ENCODE results near the gene ZMYND8.
"Not testable (repeated sequence)": the region's sequence is repeated elsewhere in the genome, so short reads cannot be mapped to it uniquely, and the experiment has no call there.

ZMYND8 gene

GRCh38 chr20:47311211-47311610 lies 45.3 kb downstream of the ZMYND8 start:
- no peak overlapping the region for H3K4me3 ChIP-seq (replicated peaks; ENCODE audit: low read depth, low read length)
- H3K36me3 ChIP-seq (ENCODE audit: control insufficient read depth, insufficient read depth, low read length): peaks cover 12% of the 10 kb centered on the region
- H3K27me3 ChIP-seq (replicated peaks; ENCODE audit: control insufficient read depth, insufficient read depth, low read length): no peaks in the 10 kb centered on the region
- no peak for DNase-seq (ENCODE audit: extremely low read depth, insufficient read length)
- TF ChIP-seq, protein P1, sequence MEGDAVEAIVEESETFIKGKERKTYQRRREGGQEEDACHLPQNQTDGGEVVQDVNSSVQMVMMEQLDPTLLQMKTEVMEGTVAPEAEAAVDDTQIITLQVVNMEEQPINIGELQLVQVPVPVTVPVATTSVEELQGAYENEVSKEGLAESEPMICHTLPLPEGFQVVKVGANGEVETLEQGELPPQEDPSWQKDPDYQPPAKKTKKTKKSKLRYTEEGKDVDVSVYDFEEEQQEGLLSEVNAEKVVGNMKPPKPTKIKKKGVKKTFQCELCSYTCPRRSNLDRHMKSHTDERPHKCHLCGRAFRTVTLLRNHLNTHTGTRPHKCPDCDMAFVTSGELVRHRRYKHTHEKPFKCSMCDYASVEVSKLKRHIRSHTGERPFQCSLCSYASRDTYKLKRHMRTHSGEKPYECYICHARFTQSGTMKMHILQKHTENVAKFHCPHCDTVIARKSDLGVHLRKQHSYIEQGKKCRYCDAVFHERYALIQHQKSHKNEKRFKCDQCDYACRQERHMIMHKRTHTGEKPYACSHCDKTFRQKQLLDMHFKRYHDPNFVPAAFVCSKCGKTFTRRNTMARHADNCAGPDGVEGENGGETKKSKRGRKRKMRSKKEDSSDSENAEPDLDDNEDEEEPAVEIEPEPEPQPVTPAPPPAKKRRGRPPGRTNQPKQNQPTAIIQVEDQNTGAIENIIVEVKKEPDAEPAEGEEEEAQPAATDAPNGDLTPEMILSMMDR (IDR thresholded peaks at IDR 0.05; ENCODE audit: insufficient read depth, low read length, poor library complexity, severe bottlenecking): no peak

GRCh38 chr20:47310729-47311128 lies 45.8 kb downstream of the ZMYND8 start:
- H3K4me3 ChIP-seq (replicated peaks; ENCODE audit: low read depth, low read length): no peak overlapping the region
- peaks cover 14% of the 10 kb centered on the region for H3K36me3 ChIP-seq (ENCODE audit: control insufficient read depth, insufficient read depth, low read length)

GRCh38 chr20:47309806-47310426 lies 46.6 kb downstream of the ZMYND8 start:
- no peak for DNase-seq (ENCODE audit: extremely low read depth, insufficient read length)
- Histone ChIP-seq H3K27me3 (replicated peaks; ENCODE audit: control insufficient read depth, insufficient read depth, low read length) (no peaks in the 10 kb centered on the region), H3K4me3 (replicated peaks; ENCODE audit: low read depth, low read length) (no peak overlapping the region), H3K36me3 (ENCODE audit: control insufficient read depth, insufficient read depth, low read length) (peaks cover 16% of the 10 kb centered on the region)
- TF ChIP-seq, protein P1 (IDR thresholded peaks at IDR 0.05; ENCODE audit: insufficient read depth, low read length, poor library complexity, severe bottlenecking): no peak

More at GRCh38 chr20:47310729-47311128, 45.8 kb downstream of the ZMYND8 start:
- TF ChIP-seq, protein P1 (IDR thresholded peaks at IDR 0.05; ENCODE audit: insufficient read depth, low read length, poor library complexity, severe bottlenecking): no peak
- no peak for DNase-seq (ENCODE audit: extremely low read depth, insufficient read length)
- H3K27me3 ChIP-seq (replicated peaks; ENCODE audit: control insufficient read depth, insufficient read depth, low read length): no peaks in the 10 kb centered on the region

DNA sequence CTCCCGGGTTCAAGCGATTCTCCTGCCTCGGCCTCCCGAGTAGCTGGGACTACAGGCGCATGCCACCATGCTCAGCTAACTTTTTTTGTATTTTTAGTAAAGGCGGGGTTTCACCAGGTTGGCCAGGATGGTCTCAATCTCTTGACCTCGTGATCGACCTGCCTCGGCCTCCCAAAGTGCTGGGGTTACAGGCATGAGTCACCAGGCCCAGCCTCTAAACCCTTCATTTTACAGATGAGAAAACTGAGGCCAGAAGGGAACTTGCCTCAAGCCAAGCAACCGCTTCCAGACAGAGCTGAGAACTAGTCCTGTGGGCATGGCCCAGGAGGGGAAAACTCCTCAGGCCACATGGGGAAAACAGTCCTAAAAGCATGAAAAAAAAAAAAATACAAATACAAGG lies 47.1 kb downstream of the ZMYND8 start:
- no peak for DNase-seq (ENCODE audit: extremely low read depth, insufficient read length)
- H3K36me3 ChIP-seq (ENCODE audit: control insufficient read depth, insufficient read depth, low read length): peaks cover 18% of the 10 kb centered on the region
- H3K4me3 ChIP-seq (replicated peaks; ENCODE audit: low read depth, low read length): no peak overlapping the region
- TF ChIP-seq, protein P1 (IDR thresholded peaks at IDR 0.05; ENCODE audit: insufficient read depth, low read length, poor library complexity, severe bottlenecking): no peak
- no peaks in the 10 kb centered on the region for H3K27me3 ChIP-seq (replicated peaks; ENCODE audit: control insufficient read depth, insufficient read depth, low read length)

DNA sequence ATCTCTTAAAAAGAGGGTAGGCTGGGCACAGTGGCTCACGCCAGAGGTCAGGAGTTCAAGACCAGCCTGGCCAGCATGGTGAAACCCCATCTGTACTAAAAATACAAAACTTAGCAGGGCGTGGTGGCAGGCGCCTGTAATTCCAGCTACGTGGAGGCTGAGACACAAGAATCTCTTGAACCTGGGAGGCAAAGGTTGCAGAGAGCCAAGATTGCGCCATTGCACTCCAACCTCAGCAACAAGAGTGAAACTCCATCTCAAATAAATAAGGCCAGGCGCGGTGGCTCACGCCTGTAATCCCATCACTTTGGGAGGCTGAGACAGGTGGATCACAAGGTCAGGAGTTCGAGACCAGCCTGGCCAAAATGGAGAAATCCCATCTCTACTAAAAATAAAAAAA lies 48.9 kb downstream of the ZMYND8 start:
- not testable (repeated sequence) for DNase-seq (ENCODE audit: extremely low read depth, insufficient read length); H3K27me3 ChIP-seq (replicated peaks; ENCODE audit: control insufficient read depth, insufficient read depth, low read length); H3K4me3 ChIP-seq (replicated peaks; ENCODE audit: low read depth, low read length)
- H3K36me3 ChIP-seq (ENCODE audit: control insufficient read depth, insufficient read depth, low read length): peaks cover 27% of the 10 kb centered on the region

DNA sequence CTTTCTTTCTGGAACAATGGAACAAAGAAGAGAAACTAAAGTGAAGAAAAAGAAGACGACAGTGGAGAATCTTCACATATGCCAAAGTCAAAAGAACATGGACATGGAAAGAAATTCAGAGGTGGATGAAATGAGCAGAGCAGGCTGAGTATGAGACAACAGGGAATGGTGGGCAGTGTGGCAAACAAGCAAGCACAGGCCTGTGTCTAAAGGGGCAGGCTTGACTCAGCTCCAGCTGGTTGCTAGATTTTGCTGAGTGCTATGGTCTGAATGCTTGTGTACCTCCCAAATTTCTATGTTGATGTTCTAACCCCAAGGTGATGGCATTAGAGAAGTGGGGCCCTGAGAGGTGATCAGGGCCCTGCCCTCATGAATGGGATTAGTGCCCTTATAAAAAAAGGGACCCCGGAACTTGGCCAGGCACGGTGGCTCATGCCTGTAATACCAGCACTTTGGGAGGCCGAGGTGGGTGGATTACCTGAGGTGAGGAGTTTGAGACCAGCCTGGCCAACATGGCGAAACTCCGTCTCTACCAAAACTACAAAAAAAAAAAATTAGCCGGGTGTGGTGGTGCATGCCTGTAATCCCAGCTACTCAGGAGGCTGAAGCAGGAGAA lies 49.6 kb downstream of the ZMYND8 start:
- TF ChIP-seq, protein P1 (IDR thresholded peaks at IDR 0.05; ENCODE audit: insufficient read depth, low read length, poor library complexity, severe bottlenecking): no peak
- no peaks in the 10 kb centered on the region for H3K27me3 ChIP-seq (replicated peaks; ENCODE audit: control insufficient read depth, insufficient read depth, low read length)
- H3K4me3 ChIP-seq (replicated peaks; ENCODE audit: low read depth, low read length): no peak overlapping the region
- H3K36me3 ChIP-seq (ENCODE audit: control insufficient read depth, insufficient read depth, low read length): peaks cover 25% of the 10 kb centered on the region
- DNase-seq (ENCODE audit: extremely low read depth, insufficient read length): no peak
